ENCODE results near the gene HSD17B2.
"Not testable (repeated sequence)": the region's sequence is repeated elsewhere in the genome, so short reads cannot be mapped to it uniquely, and the experiment has no call there.

HSD17B2 gene

DNA sequence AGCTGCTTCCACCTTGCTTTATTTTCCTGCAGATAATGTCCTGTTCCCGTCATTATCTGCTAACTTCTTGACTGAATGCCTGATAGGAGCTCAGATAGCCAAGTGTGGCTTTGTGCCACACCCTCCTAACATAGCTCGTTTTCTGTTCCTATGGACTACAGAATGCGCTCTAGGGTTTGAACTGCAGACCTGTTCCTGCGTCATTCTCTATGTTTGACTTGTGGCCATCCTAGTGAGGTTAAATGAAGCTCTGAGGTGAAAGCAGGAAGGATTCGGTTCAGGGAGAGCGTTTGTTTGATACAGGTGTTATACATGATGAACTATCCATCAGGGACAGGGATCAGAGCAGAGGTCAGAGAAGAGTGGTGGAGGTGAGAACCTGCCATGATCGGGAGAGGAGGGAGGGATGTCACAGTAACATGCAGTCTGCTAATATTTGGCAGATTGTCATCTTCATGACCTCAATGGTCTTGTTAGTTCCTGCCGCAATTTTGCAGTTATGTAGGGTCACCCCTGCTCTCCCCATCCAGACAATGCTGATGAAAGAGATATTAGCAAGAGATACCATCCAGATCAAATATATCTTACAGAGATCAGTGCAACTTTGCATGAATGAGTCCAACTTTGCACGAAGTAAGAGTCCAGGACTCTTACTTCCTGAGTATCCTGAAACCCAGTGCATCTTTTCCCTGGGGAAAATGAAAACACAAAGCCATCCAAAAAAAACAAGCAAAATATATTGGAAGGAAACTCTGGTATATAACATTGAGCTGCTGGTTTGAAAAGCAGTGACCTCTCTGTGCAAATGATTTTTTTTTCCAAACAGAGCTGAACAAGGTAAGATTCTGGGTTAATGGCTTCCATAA lies 102.1 kb downstream of the HSD17B2 start:
- no peak for DNase-seq

DNA sequence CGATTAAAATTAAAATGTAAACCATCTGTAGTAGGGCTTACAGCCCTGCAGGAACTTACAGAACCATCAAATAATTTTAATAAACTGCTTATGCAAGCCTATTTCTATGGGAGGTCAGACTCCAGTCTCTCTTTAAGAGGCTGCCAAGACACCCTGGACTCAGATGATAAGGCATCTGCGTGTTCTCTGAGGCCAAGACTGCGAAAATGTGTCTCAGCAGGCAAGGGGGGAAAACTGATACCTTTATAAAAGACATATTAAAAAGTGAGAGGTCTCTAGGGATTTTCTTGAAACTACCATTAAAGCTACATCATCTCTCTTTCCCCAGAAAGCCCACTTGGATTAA lies 102.7 kb downstream of the HSD17B2 start:
- DNase-seq = no peak

DNA sequence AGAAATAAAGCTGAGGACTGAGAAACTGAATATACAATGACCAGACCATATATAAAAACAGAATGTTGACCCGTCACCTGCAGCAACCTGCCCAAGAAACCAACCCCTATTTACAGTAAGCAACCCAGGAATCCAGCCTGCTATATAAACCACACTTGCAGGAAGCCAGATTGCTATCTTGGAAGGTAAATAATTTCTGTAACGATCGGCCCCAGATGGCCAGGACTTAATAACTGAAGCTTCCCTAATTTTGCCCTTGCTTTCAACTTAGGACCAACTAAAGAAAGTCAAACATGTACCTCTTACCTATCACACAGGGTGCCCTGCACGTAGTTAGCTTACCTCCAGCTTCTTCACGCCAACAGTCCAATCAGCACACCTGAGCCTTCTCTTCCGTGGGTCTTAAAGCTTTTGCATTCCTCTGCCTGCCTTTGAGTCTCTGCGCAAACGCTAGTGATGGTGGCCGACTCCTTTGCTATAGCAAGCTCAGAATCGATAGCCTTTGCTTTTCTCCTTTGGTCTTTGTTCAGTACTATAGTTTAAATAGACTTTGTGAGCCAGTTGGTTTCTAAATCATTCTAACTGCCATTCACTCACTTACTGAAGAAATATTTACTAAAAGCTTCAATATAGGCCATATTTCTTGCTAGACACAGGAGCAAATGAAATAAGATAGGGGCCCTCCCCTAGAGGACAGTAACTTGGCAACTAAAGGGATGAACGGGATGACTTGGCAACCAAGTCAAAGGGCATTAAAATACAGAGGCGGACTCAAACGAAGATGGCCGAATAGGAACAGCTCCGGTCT lies 103.6 kb downstream of the HSD17B2 start:
- DNase-seq = no peak

GRCh38 chr16:82139286-82139571 lies 104.2 kb downstream of the HSD17B2 start:
- DNase-seq = not testable (repeated sequence)

GRCh38 chr16:82146556-82146955 lies 111.5 kb downstream of the HSD17B2 start:
- no peak for DNase-seq

DNA sequence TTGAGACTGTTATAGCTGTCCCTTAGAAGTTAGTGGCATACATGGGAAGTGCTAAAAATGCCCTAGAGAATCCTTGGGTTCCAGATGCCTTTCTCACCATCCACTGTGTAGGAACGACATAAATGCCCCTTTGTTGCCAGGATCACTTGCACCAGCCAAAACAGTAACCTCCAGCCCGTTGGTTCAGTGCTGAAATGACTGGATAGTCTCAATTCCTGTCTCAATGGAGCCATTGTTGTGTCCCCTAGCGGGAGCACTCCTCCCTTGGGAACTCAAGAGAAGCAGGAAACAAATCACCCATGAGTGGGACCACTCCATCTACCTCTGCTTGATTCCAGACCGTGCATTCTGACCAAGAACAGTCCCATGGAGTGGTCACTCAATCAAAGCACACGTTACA lies 111.9 kb downstream of the HSD17B2 start:
- DNase-seq = no peak

- DNase-seq = no peak
Observed at GRCh38 chr16:82147546-82147945, 112.5 kb downstream of the HSD17B2 start.

All from activated CD4-positive, alpha-beta T cell treated with anti-CD3 and anti-CD28 coated beads, Interleukin-2, amount 50 U/mL, for 16 hours (primary cell).